HEK293 (cell line): ENCODE measurements around the gene EPHA4.

Experiments
- PRDM1 ChIP-seq: fragments of 450-650 bp; formaldehyde crosslinking; IDR thresholded peaks from 2 replicates; pipeline ENCODE4; 2016; ENCODE audit warnings: missing biosample characterization, missing genetic modification characterization
- ZNF133 ChIP-seq: fragments of 450-650 bp; formaldehyde crosslinking; IDR thresholded peaks from 2 replicates; pipeline ENCODE4 v1.5.1; 2016; ENCODE audit warnings: missing biosample characterization, missing genetic modification characterization
- TF ChIP-seq, protein P1 (sequence below): fragments of 450-650 bp; formaldehyde crosslinking; IDR thresholded peaks from 2 replicates; pipeline ENCODE4 v1.5.1; 2016; ENCODE audit warnings: missing biosample characterization, missing genetic modification characterization
- TF ChIP-seq, protein P2 (sequence below): fragments of 450-650 bp; formaldehyde crosslinking; IDR thresholded peaks from 2 replicates; pipeline ENCODE4 v1.5.1; 2016; ENCODE audit warnings: missing biosample characterization, missing genetic modification characterization

DNA sequence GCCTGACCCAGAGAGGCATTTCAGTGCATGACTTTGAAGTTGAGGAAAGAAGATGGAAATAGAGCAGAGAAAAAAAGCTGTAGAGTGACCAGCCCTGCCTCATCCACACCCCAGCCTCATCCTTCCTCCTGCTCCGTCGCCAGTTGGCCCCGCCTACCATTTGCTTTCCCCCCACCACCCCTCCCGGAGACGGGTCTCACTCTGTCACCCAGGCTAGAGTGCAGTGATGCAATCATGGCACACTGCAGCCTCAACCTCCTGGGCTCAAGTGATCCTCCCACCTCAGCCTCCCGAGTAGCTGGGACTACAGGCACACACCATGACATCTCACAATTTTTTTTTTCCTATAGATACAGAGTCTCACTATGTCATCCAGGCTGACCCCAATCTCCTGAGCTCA lies 200.8 kb downstream of the EPHA4 start:
- TF ChIP-seq, protein P1, sequence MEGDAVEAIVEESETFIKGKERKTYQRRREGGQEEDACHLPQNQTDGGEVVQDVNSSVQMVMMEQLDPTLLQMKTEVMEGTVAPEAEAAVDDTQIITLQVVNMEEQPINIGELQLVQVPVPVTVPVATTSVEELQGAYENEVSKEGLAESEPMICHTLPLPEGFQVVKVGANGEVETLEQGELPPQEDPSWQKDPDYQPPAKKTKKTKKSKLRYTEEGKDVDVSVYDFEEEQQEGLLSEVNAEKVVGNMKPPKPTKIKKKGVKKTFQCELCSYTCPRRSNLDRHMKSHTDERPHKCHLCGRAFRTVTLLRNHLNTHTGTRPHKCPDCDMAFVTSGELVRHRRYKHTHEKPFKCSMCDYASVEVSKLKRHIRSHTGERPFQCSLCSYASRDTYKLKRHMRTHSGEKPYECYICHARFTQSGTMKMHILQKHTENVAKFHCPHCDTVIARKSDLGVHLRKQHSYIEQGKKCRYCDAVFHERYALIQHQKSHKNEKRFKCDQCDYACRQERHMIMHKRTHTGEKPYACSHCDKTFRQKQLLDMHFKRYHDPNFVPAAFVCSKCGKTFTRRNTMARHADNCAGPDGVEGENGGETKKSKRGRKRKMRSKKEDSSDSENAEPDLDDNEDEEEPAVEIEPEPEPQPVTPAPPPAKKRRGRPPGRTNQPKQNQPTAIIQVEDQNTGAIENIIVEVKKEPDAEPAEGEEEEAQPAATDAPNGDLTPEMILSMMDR: no peak
- TF ChIP-seq PRDM1 (tag by site-specific recombination) (no peak), ZNF133 (tag by site-specific recombination) (no peak)
- TF ChIP-seq, protein P2, sequence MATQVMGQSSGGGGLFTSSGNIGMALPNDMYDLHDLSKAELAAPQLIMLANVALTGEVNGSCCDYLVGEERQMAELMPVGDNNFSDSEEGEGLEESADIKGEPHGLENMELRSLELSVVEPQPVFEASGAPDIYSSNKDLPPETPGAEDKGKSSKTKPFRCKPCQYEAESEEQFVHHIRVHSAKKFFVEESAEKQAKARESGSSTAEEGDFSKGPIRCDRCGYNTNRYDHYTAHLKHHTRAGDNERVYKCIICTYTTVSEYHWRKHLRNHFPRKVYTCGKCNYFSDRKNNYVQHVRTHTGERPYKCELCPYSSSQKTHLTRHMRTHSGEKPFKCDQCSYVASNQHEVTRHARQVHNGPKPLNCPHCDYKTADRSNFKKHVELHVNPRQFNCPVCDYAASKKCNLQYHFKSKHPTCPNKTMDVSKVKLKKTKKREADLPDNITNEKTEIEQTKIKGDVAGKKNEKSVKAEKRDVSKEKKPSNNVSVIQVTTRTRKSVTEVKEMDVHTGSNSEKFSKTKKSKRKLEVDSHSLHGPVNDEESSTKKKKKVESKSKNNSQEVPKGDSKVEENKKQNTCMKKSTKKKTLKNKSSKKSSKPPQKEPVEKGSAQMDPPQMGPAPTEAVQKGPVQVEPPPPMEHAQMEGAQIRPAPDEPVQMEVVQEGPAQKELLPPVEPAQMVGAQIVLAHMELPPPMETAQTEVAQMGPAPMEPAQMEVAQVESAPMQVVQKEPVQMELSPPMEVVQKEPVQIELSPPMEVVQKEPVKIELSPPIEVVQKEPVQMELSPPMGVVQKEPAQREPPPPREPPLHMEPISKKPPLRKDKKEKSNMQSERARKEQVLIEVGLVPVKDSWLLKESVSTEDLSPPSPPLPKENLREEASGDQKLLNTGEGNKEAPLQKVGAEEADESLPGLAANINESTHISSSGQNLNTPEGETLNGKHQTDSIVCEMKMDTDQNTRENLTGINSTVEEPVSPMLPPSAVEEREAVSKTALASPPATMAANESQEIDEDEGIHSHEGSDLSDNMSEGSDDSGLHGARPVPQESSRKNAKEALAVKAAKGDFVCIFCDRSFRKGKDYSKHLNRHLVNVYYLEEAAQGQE (tag by site-specific recombination): no peak
